Endothelial cell of umbilical vein (primary cell): Measurements from ENCODE around the gene ETV6. TPM values are rescaled to one million over a fixed set of nuclear protein-coding genes. Genes with fewer than 3 reads are reported as not detected.

Source experiments
- BruUV-seq: library from RNA; stranded (reverse); fragments of 400-500 nt; replicated peaks from 2 replicates; lab custom pipeline; 2021; lab: Mats Ljungman, UMichigan
- CTCF ChIA-PET: fragments of 300-600, 350-600 bp; sonication (Branson Sonifier 250); formaldehyde crosslinking; loops from one replicate; lab custom pipeline; 2021; ENCODE audit warnings: antibody characterized with exemption, inconsistent platforms; lab: Charles Lee
- POLR2A ChIA-PET: fragments of 300-600, 350-600 bp; sonication (Branson Sonifier 250); formaldehyde crosslinking; loops from one replicate; lab custom pipeline; 2021; ENCODE audit warnings: antibody characterized with exemption, inconsistent platforms; lab: Charles Lee
- DNase-seq: peaks from one replicate; pipeline ENCODE4 v3.0.0-alpha.2; 2011; ENCODE audit warnings: low read depth, low spot score
- FAIRE-seq: peaks from 2 replicates; lab custom pipeline; 2011; peaks lifted over from hg19 to GRCh38; lab: Jason Lieb, UNC
- H2AFZ ChIP-seq: 2 replicates; pipeline ENCODE4 v1.6.0; 2012; ENCODE audit warnings: low read depth, low read length, control low read depth, inconsistent platforms
- H3K27ac ChIP-seq: 2 replicates; pipeline ENCODE4 v1.5.1; 2011; ENCODE audit warnings: low read depth, mild to moderate bottlenecking, control low read depth, low read length, moderate library complexity; ENCODE audit not compliant: insufficient read depth
- H3K27me3 ChIP-seq, 2 experiments: 2 replicates each; pipeline versions ENCODE4 v1.6.0 to v1.6.1; 2011; ENCODE audit warnings: low read length in 2 of 2, mixed read lengths in 1 of 2; ENCODE audit not compliant: control insufficient read depth in 2 of 2, insufficient read depth in 2 of 2
- H3K36me3 ChIP-seq, 2 experiments: 2 replicates in 1 of 2; 3 replicates in 1 of 2; pipeline ENCODE4 v1.5.1; 2011; ENCODE audit warnings: low read length in 2 of 2, mild to moderate bottlenecking in 1 of 2, moderate library complexity in 1 of 2; ENCODE audit not compliant: control insufficient read depth in 2 of 2, insufficient read depth in 2 of 2; ENCODE audit errors: extremely low read depth in 1 of 2
- H3K4me1 ChIP-seq: 3 replicates; pipeline ENCODE4 v1.5.1; 2011; ENCODE audit warnings: mild to moderate bottlenecking, low read length; ENCODE audit not compliant: control insufficient read depth, insufficient read depth; ENCODE audit errors: extremely low read depth
- H3K4me2 ChIP-seq: 2 replicates; pipeline ENCODE4 v1.6.1; 2011; ENCODE audit warnings: low read length, control low read depth, mixed read lengths; ENCODE audit not compliant: insufficient read depth
- H3K4me3 ChIP-seq, 3 experiments: fragments of 200-600 bp in 1 of 3; sonication (generic), shearing (Covaris generic) in 1 of 3; replicated peaks in 1 of 3; 2 replicates each; pipeline ENCODE4 v1.5.1; 2011 to 2016; ENCODE audit warnings: control low read depth in 3 of 3, low read length in 3 of 3, mild to moderate bottlenecking in 2 of 3, inconsistent platforms in 1 of 3, low read depth in 1 of 3, moderate library complexity in 1 of 3; ENCODE audit not compliant: insufficient read depth in 1 of 3
- H3K79me2 ChIP-seq: 2 replicates; pipeline ENCODE4 v1.6.0; 2012; ENCODE audit warnings: low read length, inconsistent platforms; ENCODE audit not compliant: control insufficient read depth, insufficient read depth
- H3K9ac ChIP-seq: replicated peaks from 2 replicates; pipeline ENCODE3; 2011; ENCODE audit warnings: low read length, control low read depth; ENCODE audit not compliant: insufficient read depth; ENCODE audit errors: extremely low read depth
- H3K9me1 ChIP-seq: replicated peaks from 3 replicates; pipeline ENCODE4 v1.6.0; 2011; ENCODE audit warnings: mild to moderate bottlenecking, low read length; ENCODE audit not compliant: control insufficient read depth, insufficient read depth; ENCODE audit errors: extremely low read depth
- H3K9me3 ChIP-seq: replicated peaks from 2 replicates; pipeline ENCODE4 v1.5.1; 2012; ENCODE audit warnings: low read length, inconsistent platforms; ENCODE audit not compliant: control insufficient read depth, insufficient read depth
- H4K20me1 ChIP-seq: replicated peaks from 2 replicates; pipeline ENCODE3; 2011; ENCODE audit warnings: mild to moderate bottlenecking, low read length; ENCODE audit not compliant: control insufficient read depth, insufficient read depth; ENCODE audit errors: extremely low read depth
- EZH2 ChIP-seq: IDR thresholded peaks from 2 replicates; pipeline ENCODE4 v1.6.1; 2012; ENCODE audit warnings: borderline replicate concordance, low read depth, mild to moderate bottlenecking, moderate library complexity, low read length, inconsistent platforms; ENCODE audit not compliant: severe bottlenecking
- FOS ChIP-seq: IDR thresholded peaks from 2 replicates; pipeline ENCODE4 v1.6.1; 2011; ENCODE audit warnings: mild to moderate bottlenecking, low read length, moderate library complexity, borderline replicate concordance; ENCODE audit not compliant: insufficient read depth
- GATA2 ChIP-seq: IDR thresholded peaks from 2 replicates; pipeline ENCODE4 v1.7.0; 2011; ENCODE audit warnings: low read depth, mild to moderate bottlenecking, moderate library complexity, mixed read lengths, low read length; ENCODE audit not compliant: insufficient read length, insufficient read depth
- JUN ChIP-seq: IDR thresholded peaks from 2 replicates; pipeline ENCODE4 v1.6.1; 2011; ENCODE audit warnings: borderline replicate concordance, low read depth; ENCODE audit not compliant: insufficient read length, insufficient read depth
- MYC ChIP-seq: IDR thresholded peaks from one replicate; pipeline ENCODE4 v1.6.1; 2011; ENCODE audit warnings: mild to moderate bottlenecking, low read depth, low read length
- POLR2A ChIP-seq: IDR thresholded peaks from 2 replicates; pipeline ENCODE4 v1.6.1; 2012; ENCODE audit warnings: low read depth, mild to moderate bottlenecking, control low read depth, low read length
- POLR2AphosphoS5 ChIP-seq: IDR thresholded peaks from 2 replicates; pipeline ENCODE4 v1.6.1; 2012; ENCODE audit warnings: low read depth, mild to moderate bottlenecking, control low read depth, low read length, moderate library complexity; ENCODE audit not compliant: insufficient read depth
- dilution Hi-C: fragments of 300-500 bp; cut with MboI; formaldehyde crosslinking; loops from one replicate; pipeline ENCODE4 v1.15.0; 2019; ENCODE audit warnings: low sequenced_read_pairs; ENCODE audit not compliant: extremely low pct_ligation_motif_present
- intact Hi-C: fragments of 100-400 bp; cut with micrococcal nuclease; formaldehyde crosslinking; loops from one replicate; pipeline ENCODE4 v1.10.0; 2022
- polyA plus RNA-seq, 4 experiments: library from polyadenylated mRNA; depleted of rRNA in 3 of 4; stranded (reverse) in 3 of 4; unstranded in 1 of 4; fragments of >200 nt; gene quantifications; 2 replicates each; pipeline versions ENCODE4 v1.2.1 to v1.2.3, GENCODE V29; 2011 to 2012; ENCODE audit warnings: missing spikeins in 1 of 4
- total RNA-seq: library from RNA; stranded (reverse); gene quantifications from 2 replicates; pipeline ENCODE4 v1.2.3, GENCODE V29; 2021
- TF ChIP-seq, protein P1 (sequence below), 2 donors: IDR thresholded peaks; 1 replicate in 1 of 2; 2 replicates in 1 of 2; pipeline ENCODE4 v1.5.1; 2011; ENCODE audit warnings: low read length in 2 of 2, mild to moderate bottlenecking in 2 of 2, moderate library complexity in 2 of 2, control low read depth in 1 of 2, inconsistent platforms in 1 of 2, low read depth in 1 of 2; ENCODE audit not compliant: insufficient read depth in 1 of 2; ENCODE audit errors: extremely low read depth in 1 of 2
- TF ChIP-seq, protein P2 (sequence below): IDR thresholded peaks from 2 replicates; pipeline ENCODE4 v1.6.1; 2011; ENCODE audit not compliant: insufficient read depth, insufficient read length

Gene ETV6
- total and polyA plus RNA-seq, 2 donors (not counting 3 experiments of a cell fraction or from before 2014, with no cell fraction given): 15.9 to 57.1 TPM

GRCh38 chr12:11660624-11661023, 11.2 kb downstream of the ETV6 start:
- Histone ChIP-seq H4K20me1 (peaks cover 13% of the 10 kb centered on the region), H3K9ac (no peak overlapping the region), H3K9me1 (no peaks in the 10 kb centered on the region), H3K27me3 (no peaks in the 10 kb centered on the region), H3K4me1 (peaks cover 22% of the 10 kb centered on the region), H3K4me2 (no peak overlapping the region), H3K27ac (no peak overlapping the region), H3K79me2 (peaks cover 98% of the 10 kb centered on the region), H3K4me3 (no peak overlapping the region), H2AFZ (no peak overlapping the region), H3K9me3 (no peaks in the 10 kb centered on the region), H3K36me3 (peaks cover 2 to 8% of the 10 kb centered on the region in 2 experiments)
- DNase-seq (no peak), FAIRE-seq (no peak)
- ChIA-PET POLR2A (no interaction called here), CTCF (no interaction called here)
- BruUV-seq: no TSS peak
- intact Hi-C loops: no loop called here
- TF ChIP-seq JUN (no peak), FOS (no peak), POLR2AphosphoS5 (no peak), GATA2 (no peak), POLR2A (no peak), EZH2 (no peak), MYC (no peak)
- TF ChIP-seq, protein P1, sequence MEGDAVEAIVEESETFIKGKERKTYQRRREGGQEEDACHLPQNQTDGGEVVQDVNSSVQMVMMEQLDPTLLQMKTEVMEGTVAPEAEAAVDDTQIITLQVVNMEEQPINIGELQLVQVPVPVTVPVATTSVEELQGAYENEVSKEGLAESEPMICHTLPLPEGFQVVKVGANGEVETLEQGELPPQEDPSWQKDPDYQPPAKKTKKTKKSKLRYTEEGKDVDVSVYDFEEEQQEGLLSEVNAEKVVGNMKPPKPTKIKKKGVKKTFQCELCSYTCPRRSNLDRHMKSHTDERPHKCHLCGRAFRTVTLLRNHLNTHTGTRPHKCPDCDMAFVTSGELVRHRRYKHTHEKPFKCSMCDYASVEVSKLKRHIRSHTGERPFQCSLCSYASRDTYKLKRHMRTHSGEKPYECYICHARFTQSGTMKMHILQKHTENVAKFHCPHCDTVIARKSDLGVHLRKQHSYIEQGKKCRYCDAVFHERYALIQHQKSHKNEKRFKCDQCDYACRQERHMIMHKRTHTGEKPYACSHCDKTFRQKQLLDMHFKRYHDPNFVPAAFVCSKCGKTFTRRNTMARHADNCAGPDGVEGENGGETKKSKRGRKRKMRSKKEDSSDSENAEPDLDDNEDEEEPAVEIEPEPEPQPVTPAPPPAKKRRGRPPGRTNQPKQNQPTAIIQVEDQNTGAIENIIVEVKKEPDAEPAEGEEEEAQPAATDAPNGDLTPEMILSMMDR (IDR thresholded peaks at IDR 0.05; ENCODE audit: extremely low read depth in 1 of 2, insufficient read depth in 1 of 2, low read depth in 1 of 2, low read length in 2 of 2): no peak
- TF ChIP-seq, protein P2, sequence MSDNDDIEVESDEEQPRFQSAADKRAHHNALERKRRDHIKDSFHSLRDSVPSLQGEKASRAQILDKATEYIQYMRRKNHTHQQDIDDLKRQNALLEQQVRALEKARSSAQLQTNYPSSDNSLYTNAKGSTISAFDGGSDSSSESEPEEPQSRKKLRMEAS: no peak
- dilution Hi-C loops: no loop called here
